Fibroblast of lung (primary cell): ENCODE measurements around the gene LRP8. TPM values are rescaled to one million over a fixed set of nuclear protein-coding genes. Genes with fewer than 3 reads are reported as not detected.

Experiments
- DNase-seq, 2 donors: peaks; one replicate each; pipeline versions ENCODE4 v3.0.0 to v3.0.0-alpha.2; 2010; ENCODE audit warnings: low read depth in 2 of 2
- H2AFZ ChIP-seq: 2 replicates; pipeline ENCODE4 v1.5.1; 2012; ENCODE audit warnings: low read length, control low read depth, inconsistent platforms
- H3K27ac ChIP-seq: 2 replicates; pipeline ENCODE4 v1.5.1; 2011; ENCODE audit warnings: low read length, control low read depth; ENCODE audit not compliant: insufficient read depth
- H3K27me3 ChIP-seq: 2 replicates; pipeline ENCODE4 v1.5.1; 2011; ENCODE audit warnings: mild to moderate bottlenecking, low read length; ENCODE audit not compliant: control insufficient read depth, insufficient read depth
- H3K36me3 ChIP-seq: 2 replicates; pipeline ENCODE4 v1.5.1; 2011; ENCODE audit warnings: low read length; ENCODE audit not compliant: control insufficient read depth, insufficient read depth
- H3K4me1 ChIP-seq: 2 replicates; pipeline ENCODE4 v1.5.1; 2011; ENCODE audit warnings: low read length; ENCODE audit not compliant: control insufficient read depth, insufficient read depth; ENCODE audit errors: extremely low read depth
- H3K4me2 ChIP-seq: 2 replicates; pipeline ENCODE4 v1.5.1; 2011; ENCODE audit warnings: low read length, control low read depth; ENCODE audit not compliant: insufficient read depth; ENCODE audit errors: extremely low read depth
- H3K4me3 ChIP-seq, 4 experiments: fragments of 200-600 bp in 1 of 4; sonication (generic) in 1 of 4; replicated peaks in 1 of 4; 2 replicates each; pipeline ENCODE4 v1.5.1; 2011 to 2016; ENCODE audit warnings: low read length in 4 of 4, low read depth in 3 of 4, mild to moderate bottlenecking in 3 of 4, control low read depth in 2 of 4, inconsistent platforms in 1 of 4, mixed read lengths in 1 of 4; ENCODE audit not compliant: insufficient read depth in 1 of 4; ENCODE audit errors: control extremely low read depth in 1 of 4
- H3K79me2 ChIP-seq: 2 replicates; pipeline ENCODE4 v1.5.1; 2012; ENCODE audit warnings: mild to moderate bottlenecking, low read length, inconsistent platforms; ENCODE audit not compliant: control insufficient read depth, insufficient read depth
- H3K9ac ChIP-seq: 2 replicates; pipeline ENCODE4 v1.5.1; 2011; ENCODE audit warnings: mild to moderate bottlenecking, low read length, control low read depth; ENCODE audit not compliant: insufficient read depth
- H3K9me3 ChIP-seq: 2 replicates; pipeline ENCODE4 v1.5.1; 2012; ENCODE audit warnings: low read depth, low read length; ENCODE audit not compliant: control insufficient read depth, insufficient read depth
- H4K20me1 ChIP-seq: 2 replicates; pipeline ENCODE4 v1.5.1; 2011; ENCODE audit warnings: low read length; ENCODE audit not compliant: control insufficient read depth, insufficient read depth; ENCODE audit errors: extremely low read depth
- EZH2 ChIP-seq: IDR thresholded peaks from 2 replicates; pipeline ENCODE4 v1.5.1; 2012; ENCODE audit warnings: low read length, control low read depth, mild to moderate bottlenecking; ENCODE audit errors: missing control alignments
- polyA plus RNA-seq, 2 donors: library from polyadenylated mRNA; depleted of rRNA in 1 of 2; stranded (reverse) in 1 of 2; unstranded in 1 of 2; fragments of >200 nt; gene quantifications; 2 replicates each; pipeline ENCODE4 v1.2.1, GENCODE V29; 2011 to 2012; ENCODE audit warnings: missing spikeins in 1 of 2
- total RNA-seq: library from RNA; depleted of rRNA; stranded (reverse); fragments of >200 nt; gene quantifications from 2 replicates; pipeline ENCODE4 v1.2.1, GENCODE V29; 2014
- TF ChIP-seq, protein P1 (sequence below), 2 donors: IDR thresholded peaks in 1 of 2; conservative IDR thresholded peaks in 1 of 2; 1 replicate in 1 of 2; 2 replicates in 1 of 2; pipeline ENCODE4 v1.5.1; 2011 to 2012; ENCODE audit warnings: low read length in 2 of 2, control low read depth in 1 of 2, inconsistent platforms in 1 of 2, low read depth in 1 of 2, mild to moderate bottlenecking in 1 of 2

The LRP8 gene
- total and polyA plus RNA-seq, 2 donors (not counting 1 experiment from before 2014, with no cell fraction given), result 8.4 to 10.3 TPM

DNA sequence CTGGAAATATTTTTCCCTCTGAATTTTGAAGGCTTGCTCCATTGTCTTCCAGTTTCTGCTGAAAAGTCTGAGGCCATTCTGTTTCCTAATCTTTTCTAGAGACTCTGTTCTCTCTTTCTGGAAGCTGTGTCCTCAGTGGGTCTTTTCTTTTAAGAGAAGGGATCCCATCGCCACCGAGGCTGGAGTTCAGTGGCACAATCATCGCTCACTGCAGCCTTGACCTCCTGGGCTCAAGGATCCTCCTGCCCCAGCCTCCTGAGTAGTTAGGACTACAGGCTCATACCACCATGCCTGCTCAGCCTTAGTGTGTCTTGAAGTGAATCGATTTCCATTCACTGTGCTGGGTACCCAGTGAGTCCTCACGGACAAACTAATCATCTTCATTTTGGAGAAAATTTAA lies 9.6 kb upstream of the LRP8 start:
- Histone ChIP-seq H3K9me3 (no peaks in the 10 kb centered on the region), H3K4me2 (no peak overlapping the region), H3K4me3 (no peak overlapping the region), H3K27me3 (no peaks in the 10 kb centered on the region), H3K27ac (no peak overlapping the region), H4K20me1 (no peaks in the 10 kb centered on the region), H3K9ac (no peak overlapping the region), H3K4me1 (no peaks in the 10 kb centered on the region), H3K79me2 (no peaks in the 10 kb centered on the region), H3K36me3 (no peaks in the 10 kb centered on the region), H2AFZ (no peak overlapping the region)
- TF ChIP-seq, protein P1, sequence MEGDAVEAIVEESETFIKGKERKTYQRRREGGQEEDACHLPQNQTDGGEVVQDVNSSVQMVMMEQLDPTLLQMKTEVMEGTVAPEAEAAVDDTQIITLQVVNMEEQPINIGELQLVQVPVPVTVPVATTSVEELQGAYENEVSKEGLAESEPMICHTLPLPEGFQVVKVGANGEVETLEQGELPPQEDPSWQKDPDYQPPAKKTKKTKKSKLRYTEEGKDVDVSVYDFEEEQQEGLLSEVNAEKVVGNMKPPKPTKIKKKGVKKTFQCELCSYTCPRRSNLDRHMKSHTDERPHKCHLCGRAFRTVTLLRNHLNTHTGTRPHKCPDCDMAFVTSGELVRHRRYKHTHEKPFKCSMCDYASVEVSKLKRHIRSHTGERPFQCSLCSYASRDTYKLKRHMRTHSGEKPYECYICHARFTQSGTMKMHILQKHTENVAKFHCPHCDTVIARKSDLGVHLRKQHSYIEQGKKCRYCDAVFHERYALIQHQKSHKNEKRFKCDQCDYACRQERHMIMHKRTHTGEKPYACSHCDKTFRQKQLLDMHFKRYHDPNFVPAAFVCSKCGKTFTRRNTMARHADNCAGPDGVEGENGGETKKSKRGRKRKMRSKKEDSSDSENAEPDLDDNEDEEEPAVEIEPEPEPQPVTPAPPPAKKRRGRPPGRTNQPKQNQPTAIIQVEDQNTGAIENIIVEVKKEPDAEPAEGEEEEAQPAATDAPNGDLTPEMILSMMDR (conservative IDR thresholded peaks at IDR 0.05 in 1 of 2, IDR thresholded peaks at IDR 0.05 in 1 of 2; ENCODE audit: low read depth in 1 of 2, low read length in 2 of 2), result no peak
- TF ChIP-seq EZH2, result no peak
- DNase-seq, result no peak

DNA sequence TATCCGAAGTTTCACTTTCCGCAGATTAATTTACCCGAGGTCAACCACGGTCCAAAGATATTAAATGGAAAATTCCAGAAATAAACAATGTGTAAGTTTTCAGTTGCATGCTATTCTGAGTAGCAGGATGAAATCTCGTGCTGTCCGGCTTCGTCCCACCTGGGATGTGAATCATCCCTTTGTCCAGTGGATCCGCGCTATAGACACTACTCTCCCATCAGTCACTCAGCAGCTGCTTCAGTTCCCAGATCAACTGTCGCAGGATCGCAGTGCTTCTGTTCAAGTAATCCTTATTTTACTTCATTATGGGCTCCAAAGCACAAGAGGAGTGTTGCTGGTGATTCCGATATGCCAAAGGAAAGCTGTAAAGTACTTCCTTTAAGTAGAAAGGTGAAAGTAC lies 8.3 kb upstream of the LRP8 start:
- H3K9me3 ChIP-seq, result no peaks in the 10 kb centered on the region
- no peak overlapping the region for H3K4me3 ChIP-seq
- no peak overlapping the region for H3K27ac ChIP-seq
- H3K79me2 ChIP-seq, result no peaks in the 10 kb centered on the region
- H3K4me2 ChIP-seq, result no peak overlapping the region
- H2AFZ ChIP-seq, result no peak overlapping the region
- no peak for DNase-seq
- H4K20me1 ChIP-seq, result no peaks in the 10 kb centered on the region
- no peak overlapping the region for H3K9ac ChIP-seq
- H3K36me3 ChIP-seq, result no peaks in the 10 kb centered on the region
- no peak for TF ChIP-seq EZH2
- TF ChIP-seq, protein P1 (conservative IDR thresholded peaks at IDR 0.05 in 1 of 2, IDR thresholded peaks at IDR 0.05 in 1 of 2; ENCODE audit: low read depth in 1 of 2, low read length in 2 of 2), result no peak
- H3K4me1 ChIP-seq, result no peaks in the 10 kb centered on the region
- H3K27me3 ChIP-seq, result no peaks in the 10 kb centered on the region

DNA sequence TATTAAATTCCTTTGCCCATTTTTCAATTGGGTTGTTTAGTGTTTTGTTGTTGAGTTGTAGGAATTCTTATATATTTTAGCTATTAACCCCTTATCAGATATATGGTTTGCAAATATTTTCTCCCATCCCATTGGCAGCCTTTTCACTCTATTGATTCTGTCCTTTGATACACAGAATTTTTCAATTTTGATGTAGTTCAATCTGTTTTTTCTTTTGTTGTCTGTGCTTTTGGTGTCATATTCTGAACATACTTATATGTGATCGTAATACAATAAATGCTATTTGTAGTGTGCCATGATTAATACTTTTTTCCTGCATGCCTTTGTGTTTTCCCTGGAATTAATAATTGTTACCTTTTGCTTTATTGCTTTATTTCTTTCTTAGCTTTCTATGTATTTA lies 7.8 kb upstream of the LRP8 start:
- H3K27ac ChIP-seq, result no peak overlapping the region
- H3K9me3 ChIP-seq, result no peaks in the 10 kb centered on the region
- no peaks in the 10 kb centered on the region for H3K36me3 ChIP-seq
- no peak for TF ChIP-seq EZH2
- TF ChIP-seq, protein P1 (conservative IDR thresholded peaks at IDR 0.05 in 1 of 2, IDR thresholded peaks at IDR 0.05 in 1 of 2; ENCODE audit: low read depth in 1 of 2, low read length in 2 of 2), result no peak
- no peak overlapping the region for H2AFZ ChIP-seq
- H3K79me2 ChIP-seq, result no peaks in the 10 kb centered on the region
- no peak for DNase-seq
- H3K4me1 ChIP-seq, result no peaks in the 10 kb centered on the region
- H3K4me3 ChIP-seq, result no peak overlapping the region
- H3K27me3 ChIP-seq, result no peaks in the 10 kb centered on the region
- H4K20me1 ChIP-seq, result no peaks in the 10 kb centered on the region
- no peak overlapping the region for H3K9ac ChIP-seq
- H3K4me2 ChIP-seq, result no peak overlapping the region
